Testis (tissue), 2 donors: Measurements from ENCODE around the gene GPATCH8.

ENCODE experiments used
- CTCF ChIP-seq, 3 experiments: fragments of 450-650 bp in 2 of 3; fragments of 200-600 bp in 1 of 3; sonication (generic) in 1 of 3; IDR thresholded peaks; one replicate each; pipeline ENCODE4 v1.5.1; 2016 to 2019; ENCODE audit warnings: antibody characterized with exemption in 3 of 3, mild to moderate bottlenecking in 2 of 3, moderate library complexity in 1 of 3
- POLR2A ChIP-seq: fragments of 450-650 bp; IDR thresholded peaks from one replicate; pipeline ENCODE4 v1.6.1; 2017; ENCODE audit warnings: antibody characterized with exemption, mild to moderate bottlenecking, moderate library complexity

- no peak for TF ChIP-seq POLR2A
- no peak for TF ChIP-seq CTCF (IDR thresholded peaks at IDR 0.05)
Measured at GRCh38 chr17:44372036-44372435, 131.2 kb downstream of the GPATCH8 start.
